HG03175 (cell line): ENCODE measurements around the gene EGR1.
A peak's percentile ranks its signal among the peaks of the same experiment; 100 is the strongest.
"Not testable (repeated sequence)": the region's sequence is repeated elsewhere in the genome, so short reads cannot be mapped to it uniquely, and the experiment has no call there.

Experiments
- ATAC-seq: cut with Tn5 transposase; IDR thresholded peaks from one replicate; pipeline ENCODE4 v1.9.1; 2021; ENCODE audit warnings: mild to moderate bottlenecking, moderate library complexity; ENCODE audit not compliant: unreplicated experiment

Gene EGR1

GRCh38 chr5:138468966-138469539 is 3.8 kb downstream of the EGR1 start:
- ATAC-seq = no peak

GRCh38 chr5:138469540-138470321 is 4.5 kb downstream of the EGR1 start:
- no peak for ATAC-seq

- no peak for ATAC-seq
Observed at GRCh38 chr5:138470322-138471051, 5.2 kb downstream of the EGR1 start.

GRCh38 chr5:138471052-138471361 is 5.7 kb downstream of the EGR1 start:
- no peak for ATAC-seq

- no peak for ATAC-seq
Observed at GRCh38 chr5:138472353-138472752, 7.1 kb downstream of the EGR1 start.

GRCh38 chr5:138473151-138473550 is 7.9 kb downstream of the EGR1 start:
- not testable (repeated sequence) for ATAC-seq

- ATAC-seq = no peak
Observed at GRCh38 chr5:138476918-138477317, 11.6 kb downstream of the EGR1 start.

- no peak for ATAC-seq
Observed at GRCh38 chr5:138482638-138483037, 17.4 kb downstream of the EGR1 start.

- ATAC-seq = no peak
Observed at GRCh38 chr5:138488481-138488945, 23.2 kb downstream of the EGR1 start.

- no peak for ATAC-seq
Observed at GRCh38 chr5:138489683-138490061, 24.4 kb downstream of the EGR1 start.

GRCh38 chr5:138490648-138491283 is 25.5 kb downstream of the EGR1 start:
- no peak for ATAC-seq

GRCh38 chr5:138491284-138491648 is 26.0 kb downstream of the EGR1 start:
- no peak for ATAC-seq

- ATAC-seq = peak; percentile 97
Observed at GRCh38 chr5:138491669-138492559, 26.6 kb downstream of the EGR1 start.

GRCh38 chr5:138492560-138493045 is 27.3 kb downstream of the EGR1 start:
- no peak for ATAC-seq

GRCh38 chr5:138495351-138495750 is 30.1 kb downstream of the EGR1 start:
- no peak for ATAC-seq

- ATAC-seq = no peak
Observed at GRCh38 chr5:138498376-138498775, 33.1 kb downstream of the EGR1 start.

GRCh38 chr5:138502121-138502520 is 36.8 kb downstream of the EGR1 start:
- ATAC-seq = no peak

GRCh38 chr5:138502521-138502920 is 37.2 kb downstream of the EGR1 start:
- no peak for ATAC-seq

GRCh38 chr5:138503487-138504270 is 38.4 kb downstream of the EGR1 start:
- no peak for ATAC-seq

GRCh38 chr5:138504799-138505198 is 39.5 kb downstream of the EGR1 start:
- no peak for ATAC-seq
